Fibroblast of villous mesenchyme (primary cell): ENCODE results near the gene EIF2AK2. TPM values are rescaled to one million over a fixed set of nuclear protein-coding genes. Genes with fewer than 3 reads are reported as not detected.

Experiments
- DNase-seq: peaks from one replicate; pipeline ENCODE4 v3.0.0-alpha.2; 2010; ENCODE audit warnings: low read depth
- H3K4me3 ChIP-seq: 2 replicates; pipeline ENCODE4 v1.5.1; 2011; ENCODE audit warnings: low read depth, mild to moderate bottlenecking, low read length
- total RNA-seq: library from RNA; depleted of rRNA; stranded (reverse); fragments of >200 nt; gene quantifications from 2 replicates; pipeline ENCODE4 v1.2.3, GENCODE V29; 2012
- TF ChIP-seq, protein P1 (sequence below): IDR thresholded peaks from 2 replicates; pipeline ENCODE4 v1.5.1; 2012; ENCODE audit warnings: low read depth, mild to moderate bottlenecking, low read length; ENCODE audit not compliant: insufficient read depth

The EIF2AK2 gene
- total RNA-seq, 1 donor: 48.4 TPM

DNA sequence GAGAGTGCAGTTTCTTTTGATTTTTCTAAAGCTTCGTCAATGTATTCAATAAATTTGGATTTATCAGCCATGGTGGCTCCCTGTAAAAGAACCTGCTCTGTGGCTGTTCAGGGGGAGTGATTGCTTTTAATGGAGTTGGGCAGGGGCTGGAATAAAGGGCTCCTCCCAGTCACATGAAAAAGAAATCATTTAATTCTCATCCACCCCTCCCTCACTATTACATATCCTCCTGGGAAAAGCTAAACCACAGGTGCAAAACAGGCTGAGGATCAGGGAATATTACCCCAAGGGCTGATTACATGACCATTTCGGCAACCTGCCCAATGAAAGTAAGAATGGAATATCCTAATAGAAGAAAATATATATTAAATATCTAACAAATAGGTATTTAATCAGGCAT is 31.8 kb upstream of the EIF2AK2 start, which contains the start of gene SULT6B1:
Gene SULT6B1, minus strand, starts transcription at position 101 of the 400 bp plus-strand sequence. Its CDS starts 30 bp downstream, at position 71.
- no peak for DNase-seq
- TF ChIP-seq, protein P1, sequence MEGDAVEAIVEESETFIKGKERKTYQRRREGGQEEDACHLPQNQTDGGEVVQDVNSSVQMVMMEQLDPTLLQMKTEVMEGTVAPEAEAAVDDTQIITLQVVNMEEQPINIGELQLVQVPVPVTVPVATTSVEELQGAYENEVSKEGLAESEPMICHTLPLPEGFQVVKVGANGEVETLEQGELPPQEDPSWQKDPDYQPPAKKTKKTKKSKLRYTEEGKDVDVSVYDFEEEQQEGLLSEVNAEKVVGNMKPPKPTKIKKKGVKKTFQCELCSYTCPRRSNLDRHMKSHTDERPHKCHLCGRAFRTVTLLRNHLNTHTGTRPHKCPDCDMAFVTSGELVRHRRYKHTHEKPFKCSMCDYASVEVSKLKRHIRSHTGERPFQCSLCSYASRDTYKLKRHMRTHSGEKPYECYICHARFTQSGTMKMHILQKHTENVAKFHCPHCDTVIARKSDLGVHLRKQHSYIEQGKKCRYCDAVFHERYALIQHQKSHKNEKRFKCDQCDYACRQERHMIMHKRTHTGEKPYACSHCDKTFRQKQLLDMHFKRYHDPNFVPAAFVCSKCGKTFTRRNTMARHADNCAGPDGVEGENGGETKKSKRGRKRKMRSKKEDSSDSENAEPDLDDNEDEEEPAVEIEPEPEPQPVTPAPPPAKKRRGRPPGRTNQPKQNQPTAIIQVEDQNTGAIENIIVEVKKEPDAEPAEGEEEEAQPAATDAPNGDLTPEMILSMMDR: no peak
- no peak within 1 kb of the TSS for H3K4me3 ChIP-seq

DNA sequence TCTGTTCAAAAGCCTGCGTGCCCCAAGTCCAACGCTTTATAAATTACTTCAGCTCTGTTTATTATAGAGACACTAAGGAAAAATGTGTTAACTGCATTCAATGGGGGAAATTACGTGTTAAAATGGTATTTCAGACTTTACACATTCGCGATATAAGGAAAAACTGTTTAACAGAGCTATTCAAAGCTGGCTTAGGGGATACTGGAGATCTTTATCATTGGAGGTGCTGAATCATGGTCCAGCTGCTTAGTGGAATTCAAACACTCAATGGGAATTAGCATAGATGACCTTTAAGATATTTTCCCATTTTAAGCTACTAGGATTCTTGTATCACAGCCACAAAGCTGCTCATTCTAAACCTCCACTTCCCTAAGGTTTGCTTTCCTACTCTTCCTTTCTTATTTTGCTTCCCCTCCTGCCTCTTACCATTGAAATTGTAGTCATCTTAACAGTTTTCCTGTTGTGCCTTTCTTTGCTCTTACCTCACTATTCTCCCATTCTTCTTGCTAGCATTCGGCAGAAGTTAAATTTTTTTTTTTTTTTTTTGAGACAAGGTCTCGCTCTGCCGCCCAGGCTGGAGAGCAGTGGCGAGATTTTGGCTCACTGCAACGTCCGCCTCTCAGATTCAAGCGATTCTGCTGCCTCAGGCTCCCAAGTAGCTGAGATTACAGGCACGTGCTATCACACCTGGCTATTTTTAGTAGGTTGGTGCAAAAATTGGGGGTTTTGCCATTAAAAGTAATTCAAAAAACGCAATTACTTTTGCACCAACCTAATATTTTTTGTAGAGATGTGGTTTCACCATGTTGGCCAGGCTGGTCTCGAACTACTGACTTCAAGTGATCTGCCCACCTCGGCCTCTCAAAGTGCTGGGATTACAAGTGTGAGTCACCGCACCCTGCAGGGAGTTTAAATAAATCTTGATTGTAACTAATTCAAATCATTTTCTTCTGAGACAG is 25.2 kb upstream of the EIF2AK2 start:
- no peak overlapping the region for H3K4me3 ChIP-seq
- peak; percentile 91 for DNase-seq
- TF ChIP-seq, protein P1: no peak

DNA sequence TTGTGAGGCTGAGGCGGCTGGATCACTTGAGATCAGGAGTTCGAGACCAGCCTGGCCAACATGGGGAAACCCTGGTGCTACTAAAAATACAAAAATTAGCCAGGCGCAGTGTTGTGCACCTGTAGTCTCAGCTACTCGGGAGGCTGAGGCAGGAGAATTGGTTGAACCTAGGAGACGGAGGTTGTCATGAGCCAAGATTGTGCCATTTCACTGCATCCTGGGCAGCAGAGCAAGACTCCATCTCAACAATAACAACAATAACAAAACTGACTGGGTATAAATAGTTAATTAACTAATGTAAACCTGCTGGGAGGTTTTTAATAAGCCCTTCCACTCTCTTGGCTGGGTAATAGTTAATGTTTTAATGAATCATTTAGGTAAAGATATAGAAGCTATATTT is 23.9 kb upstream of the EIF2AK2 start:
- no peak for DNase-seq
- TF ChIP-seq, protein P1: no peak
- H3K4me3 ChIP-seq: no peak overlapping the region

DNA sequence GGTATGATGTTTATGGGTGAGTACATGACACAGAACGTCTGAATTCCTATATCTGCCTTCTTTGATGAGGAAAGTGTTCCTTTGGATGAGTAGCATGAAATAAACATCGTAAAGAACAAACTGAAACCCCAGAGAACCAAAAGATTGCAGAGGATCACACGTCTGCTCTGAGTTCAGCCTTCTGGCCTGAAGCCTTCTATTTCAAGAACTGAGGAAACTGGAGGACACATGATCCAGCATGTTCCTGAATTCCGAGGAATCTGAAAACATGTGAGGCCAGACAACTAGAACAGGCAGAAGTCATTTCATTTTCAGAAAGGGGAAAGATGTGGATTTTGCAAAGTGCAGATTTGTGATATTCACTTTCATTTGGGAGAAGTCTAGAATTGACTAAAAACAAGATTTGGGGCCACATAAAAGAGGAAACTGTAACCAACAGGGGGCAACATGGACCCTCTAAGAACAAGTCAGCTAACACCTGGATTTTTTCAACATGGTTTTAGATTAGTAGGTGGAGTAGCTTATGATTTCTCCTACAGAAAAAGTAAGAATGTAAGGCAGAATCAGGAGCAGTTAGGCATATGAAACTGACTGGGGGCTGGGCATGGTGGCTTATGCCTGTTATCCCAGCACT is 23.3 kb upstream of the EIF2AK2 start:
- TF ChIP-seq, protein P1: no peak
- peak; percentile 88 for DNase-seq
- no peak overlapping the region for H3K4me3 ChIP-seq

DNA sequence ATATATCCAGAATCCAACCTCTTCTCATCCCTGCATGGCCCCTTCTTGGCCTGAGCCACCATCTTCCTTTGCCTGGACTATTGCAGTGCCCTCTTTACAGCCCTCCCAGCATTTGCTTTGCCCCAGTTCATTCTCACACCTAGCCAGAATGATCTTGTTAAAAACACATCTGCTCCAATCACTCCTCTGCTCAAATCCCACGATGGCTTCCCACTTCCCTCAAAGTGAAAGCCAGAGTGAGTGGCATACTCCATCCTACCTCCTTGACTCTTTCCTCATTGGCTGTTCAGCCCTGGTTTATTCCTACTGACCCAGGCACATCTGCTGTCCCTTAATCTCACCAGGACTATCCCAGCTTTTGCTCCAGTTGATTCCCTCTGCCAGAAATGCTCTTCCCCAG is 17.0 kb upstream of the EIF2AK2 start:
- no peak for DNase-seq
- TF ChIP-seq, protein P1: no peak
- no peak overlapping the region for H3K4me3 ChIP-seq

DNA sequence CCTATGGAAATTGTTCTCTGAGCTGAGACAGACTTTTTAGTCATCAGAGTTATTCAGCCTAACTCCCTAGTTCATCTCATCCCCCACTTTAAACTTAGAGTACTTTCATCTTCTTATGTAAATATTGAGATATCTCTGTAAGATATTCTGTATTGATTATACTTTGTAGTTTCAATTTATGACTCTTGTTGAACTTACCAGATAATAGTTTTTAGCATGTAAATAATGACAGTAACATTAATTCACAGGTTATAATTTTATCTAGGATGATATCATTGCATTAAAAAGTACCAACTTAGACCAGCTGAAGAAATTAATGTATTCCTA is 14.8 kb upstream of the EIF2AK2 start:
- DNase-seq: no peak
- H3K4me3 ChIP-seq: no peak overlapping the region
- TF ChIP-seq, protein P1: no peak
